DOHH2 (cell line): ENCODE measurements around the gene PHF21B.

Experiments used
- H3F3A ChIP-seq: fragments of 200-600 bp; sonication (generic), shearing (Covaris generic); 2 replicates; pipeline ENCODE4 v1.6.0; 2016; ENCODE audit warnings: antibody characterized with exemption, mild to moderate bottlenecking; ENCODE audit not compliant: control insufficient read depth, insufficient read depth
- H3K27ac ChIP-seq: fragments of 200-600 bp; sonication (generic); 2 replicates; pipeline ENCODE4 v1.5.1; 2014; ENCODE audit warnings: low read depth, mild to moderate bottlenecking, low read length, moderate library complexity
- H3K27me3 ChIP-seq: fragments of 200-600 bp; sonication (generic); 2 replicates; pipeline ENCODE4 v1.6.1; 2014; ENCODE audit warnings: mild to moderate bottlenecking, low read length, mixed read lengths; ENCODE audit not compliant: control insufficient read depth
- H3K36me3 ChIP-seq: fragments of 200-600 bp; sonication (generic); 2 replicates; pipeline ENCODE4 v1.6.1; 2014; ENCODE audit warnings: mild to moderate bottlenecking, low read length, moderate library complexity, mixed read lengths; ENCODE audit not compliant: control insufficient read depth
- H3K4me1 ChIP-seq: fragments of 200-600 bp; sonication (generic); 2 replicates; pipeline ENCODE4 v1.6.1; 2014; ENCODE audit warnings: mild to moderate bottlenecking, low read length, mixed read lengths; ENCODE audit not compliant: control insufficient read depth
- H3K4me2 ChIP-seq: fragments of 200-600 bp; sonication (generic); 2 replicates; pipeline ENCODE4 v1.6.0; 2014; ENCODE audit warnings: mild to moderate bottlenecking, low read length, moderate library complexity
- H3K4me3 ChIP-seq: fragments of 200-600 bp; sonication (generic); 2 replicates; pipeline ENCODE4 v1.5.1; 2014; ENCODE audit warnings: mild to moderate bottlenecking, low read length, mixed read lengths
- H3K79me2 ChIP-seq: fragments of 200-600 bp; sonication (generic); 2 replicates; pipeline ENCODE4 v1.6.1; 2014; ENCODE audit warnings: mild to moderate bottlenecking, low read length, mixed read lengths; ENCODE audit not compliant: control insufficient read depth
- H3K9me2 ChIP-seq: fragments of 200-600 bp; sonication (generic); replicated peaks from 2 replicates; pipeline ENCODE4 v1.6.1; 2014; ENCODE audit warnings: mild to moderate bottlenecking, low read length, mixed read lengths; ENCODE audit not compliant: control insufficient read depth
- H3K9me3 ChIP-seq: fragments of 200-600 bp; sonication (generic); 2 replicates; pipeline ENCODE4 v1.6.1; 2014; ENCODE audit warnings: antibody characterized with exemption, low read length, mixed read lengths; ENCODE audit not compliant: control insufficient read depth, insufficient read depth
- H4K20me1 ChIP-seq: fragments of 200-600 bp; sonication (generic); 2 replicates; pipeline ENCODE4 v1.6.0; 2014; ENCODE audit warnings: low read depth, mild to moderate bottlenecking, antibody characterized with exemption, low read length, moderate library complexity; ENCODE audit not compliant: control insufficient read depth, insufficient read depth
- EZH2phosphoT487 ChIP-seq: fragments of 200-600 bp; sonication (generic); IDR thresholded peaks from 2 replicates; pipeline ENCODE4 v1.6.1; 2017; ENCODE audit warnings: borderline replicate concordance, mild to moderate bottlenecking, antibody characterized with exemption, low read length, moderate library complexity, mixed read lengths
- TF ChIP-seq, protein P1 (sequence below): fragments of 200-600 bp; sonication (generic); IDR thresholded peaks from one replicate; pipeline ENCODE4 v1.5.1; 2014; ENCODE audit warnings: antibody characterized with exemption, mild to moderate bottlenecking, low read depth, low read length; ENCODE audit not compliant: poor library complexity, severe bottlenecking

Gene PHF21B

GRCh38 chr22:44881624-44882023 is 128.2 kb downstream of the PHF21B start:
- H3K27me3 ChIP-seq: no peaks in the 10 kb centered on the region
- no peak overlapping the region for H3K4me2 ChIP-seq
- no peaks in the 10 kb centered on the region for H3K79me2 ChIP-seq
- no peaks in the 10 kb centered on the region for H3K9me3 ChIP-seq
- no peak overlapping the region for H3K27ac ChIP-seq
- no peaks in the 10 kb centered on the region for H3K9me2 ChIP-seq
- TF ChIP-seq, protein P1, sequence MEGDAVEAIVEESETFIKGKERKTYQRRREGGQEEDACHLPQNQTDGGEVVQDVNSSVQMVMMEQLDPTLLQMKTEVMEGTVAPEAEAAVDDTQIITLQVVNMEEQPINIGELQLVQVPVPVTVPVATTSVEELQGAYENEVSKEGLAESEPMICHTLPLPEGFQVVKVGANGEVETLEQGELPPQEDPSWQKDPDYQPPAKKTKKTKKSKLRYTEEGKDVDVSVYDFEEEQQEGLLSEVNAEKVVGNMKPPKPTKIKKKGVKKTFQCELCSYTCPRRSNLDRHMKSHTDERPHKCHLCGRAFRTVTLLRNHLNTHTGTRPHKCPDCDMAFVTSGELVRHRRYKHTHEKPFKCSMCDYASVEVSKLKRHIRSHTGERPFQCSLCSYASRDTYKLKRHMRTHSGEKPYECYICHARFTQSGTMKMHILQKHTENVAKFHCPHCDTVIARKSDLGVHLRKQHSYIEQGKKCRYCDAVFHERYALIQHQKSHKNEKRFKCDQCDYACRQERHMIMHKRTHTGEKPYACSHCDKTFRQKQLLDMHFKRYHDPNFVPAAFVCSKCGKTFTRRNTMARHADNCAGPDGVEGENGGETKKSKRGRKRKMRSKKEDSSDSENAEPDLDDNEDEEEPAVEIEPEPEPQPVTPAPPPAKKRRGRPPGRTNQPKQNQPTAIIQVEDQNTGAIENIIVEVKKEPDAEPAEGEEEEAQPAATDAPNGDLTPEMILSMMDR: no peak
- no peak for TF ChIP-seq EZH2phosphoT487
- H3K4me1 ChIP-seq: no peaks in the 10 kb centered on the region
- H3K4me3 ChIP-seq: no peak overlapping the region
- H3F3A ChIP-seq: no peaks in the 10 kb centered on the region
- H4K20me1 ChIP-seq: no peaks in the 10 kb centered on the region
- no peaks in the 10 kb centered on the region for H3K36me3 ChIP-seq

DNA sequence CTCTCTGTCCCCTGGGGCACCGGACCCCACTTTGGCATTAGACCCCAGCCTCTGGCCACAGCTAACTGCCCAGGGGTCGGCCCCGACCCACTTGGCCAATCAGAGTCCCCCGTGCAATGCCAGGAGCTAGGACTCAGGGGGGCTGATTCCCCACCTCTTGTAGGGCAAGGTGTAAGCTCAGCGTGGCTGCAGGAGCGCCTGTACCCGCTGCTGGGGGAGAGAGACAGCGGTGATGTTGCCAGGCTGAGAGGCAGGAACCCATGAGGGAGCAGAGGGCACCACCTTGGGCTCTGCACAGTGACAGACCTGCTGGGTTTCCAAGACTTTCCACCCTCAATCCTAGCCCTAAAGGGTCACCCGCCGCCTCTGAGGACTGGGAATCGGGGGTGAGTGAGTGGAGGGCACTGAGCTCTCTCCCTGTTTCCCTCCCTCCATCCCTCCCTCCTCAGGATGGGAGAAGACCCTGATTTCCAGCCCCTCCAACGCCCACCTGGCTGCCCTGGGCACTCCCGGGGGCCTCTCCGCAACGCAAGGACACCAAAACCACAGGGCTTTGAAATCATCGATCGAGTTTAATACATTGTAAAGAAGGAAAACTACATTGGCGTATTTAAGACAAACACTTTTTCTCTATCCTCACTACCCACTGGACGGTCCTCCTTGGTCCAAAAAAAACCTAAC is 129.1 kb downstream of the PHF21B start:
- H4K20me1 ChIP-seq: no peaks in the 10 kb centered on the region
- no peaks in the 10 kb centered on the region for H3K79me2 ChIP-seq
- no peaks in the 10 kb centered on the region for H3K9me3 ChIP-seq
- H3K27ac ChIP-seq: no peak overlapping the region
- H3K9me2 ChIP-seq: no peaks in the 10 kb centered on the region
- no peaks in the 10 kb centered on the region for H3K27me3 ChIP-seq
- no peaks in the 10 kb centered on the region for H3K4me1 ChIP-seq
- no peaks in the 10 kb centered on the region for H3K36me3 ChIP-seq
- no peak overlapping the region for H3K4me2 ChIP-seq
- H3F3A ChIP-seq: no peaks in the 10 kb centered on the region
- TF ChIP-seq, protein P1: no peak
- no peak for TF ChIP-seq EZH2phosphoT487
- no peak overlapping the region for H3K4me3 ChIP-seq

GRCh38 chr22:44879301-44879680 is 130.5 kb downstream of the PHF21B start:
- Histone ChIP-seq H3K9me3 (no peaks in the 10 kb centered on the region), H3K4me3 (no peak overlapping the region), H3K27ac (no peak overlapping the region), H3K4me1 (no peaks in the 10 kb centered on the region), H3K27me3 (no peaks in the 10 kb centered on the region), H3F3A (no peaks in the 10 kb centered on the region), H4K20me1 (no peaks in the 10 kb centered on the region), H3K79me2 (no peaks in the 10 kb centered on the region), H3K36me3 (no peaks in the 10 kb centered on the region), H3K9me2 (no peaks in the 10 kb centered on the region), H3K4me2 (no peak overlapping the region)
- TF ChIP-seq, protein P1: no peak
- no peak for TF ChIP-seq EZH2phosphoT487
